Fibroblast of peridontal ligament (primary cell): ENCODE results near the gene TSBP1.
"Not testable (repeated sequence)": the region's sequence is repeated elsewhere in the genome, so short reads cannot be mapped to it uniquely, and the experiment has no call there.

Experiments
- DNase-seq: peaks from one replicate; pipeline ENCODE4 v3.0.0-alpha.2; 2010; ENCODE audit errors: extremely low read depth

TSBP1 gene

GRCh38 chr6:32288426-32288825 lies 83.3 kb downstream of the TSBP1 start:
- DNase-seq = no peak

- DNase-seq = not testable (repeated sequence)
Observed at GRCh38 chr6:32273801-32274577, 97.7 kb downstream of the TSBP1 start.

GRCh38 chr6:32271429-32271828 lies 100.3 kb downstream of the TSBP1 start:
- no peak for DNase-seq

- DNase-seq = not testable (repeated sequence)
Observed at GRCh38 chr6:32268459-32268858, 103.2 kb downstream of the TSBP1 start.

GRCh38 chr6:32267035-32267434 lies 104.7 kb downstream of the TSBP1 start:
- DNase-seq = no peak

GRCh38 chr6:32257262-32257661 lies 114.4 kb downstream of the TSBP1 start:
- not testable (repeated sequence) for DNase-seq

GRCh38 chr6:32255199-32256153 lies 116.2 kb downstream of the TSBP1 start:
- peak; percentile 93 for DNase-seq

GRCh38 chr6:32254761-32255198 lies 116.9 kb downstream of the TSBP1 start:
- no peak for DNase-seq

- DNase-seq = no peak
Observed at GRCh38 chr6:32252331-32253009, 119.2 kb downstream of the TSBP1 start.

- DNase-seq = no peak
Observed at GRCh38 chr6:32249262-32249661, 122.4 kb downstream of the TSBP1 start.

- DNase-seq = no peak
Observed at GRCh38 chr6:32247401-32247800, 124.3 kb downstream of the TSBP1 start.

- peak; percentile 84 for DNase-seq
Observed at GRCh38 chr6:32244946-32245398, 126.7 kb downstream of the TSBP1 start.

GRCh38 chr6:32244270-32244669 lies 127.4 kb downstream of the TSBP1 start:
- peak; percentile 17 for DNase-seq
